Stimulated activated CD4-positive, alpha-beta T cell treated with anti-CD3 and anti-CD28 coated beads, Interleukin-4, amount 100 ng/mL, for 4 hours (primary cell): ENCODE data around the gene DCAF11.
"Not testable (repeated sequence)": the region's sequence is repeated elsewhere in the genome, so short reads cannot be mapped to it uniquely, and the experiment has no call there.

Experiments used
- DNase-seq, 2 experiments: peaks; one replicate each; pipeline ENCODE4 v3.0.0-alpha.2; 2020

The DCAF11 gene

DNA sequence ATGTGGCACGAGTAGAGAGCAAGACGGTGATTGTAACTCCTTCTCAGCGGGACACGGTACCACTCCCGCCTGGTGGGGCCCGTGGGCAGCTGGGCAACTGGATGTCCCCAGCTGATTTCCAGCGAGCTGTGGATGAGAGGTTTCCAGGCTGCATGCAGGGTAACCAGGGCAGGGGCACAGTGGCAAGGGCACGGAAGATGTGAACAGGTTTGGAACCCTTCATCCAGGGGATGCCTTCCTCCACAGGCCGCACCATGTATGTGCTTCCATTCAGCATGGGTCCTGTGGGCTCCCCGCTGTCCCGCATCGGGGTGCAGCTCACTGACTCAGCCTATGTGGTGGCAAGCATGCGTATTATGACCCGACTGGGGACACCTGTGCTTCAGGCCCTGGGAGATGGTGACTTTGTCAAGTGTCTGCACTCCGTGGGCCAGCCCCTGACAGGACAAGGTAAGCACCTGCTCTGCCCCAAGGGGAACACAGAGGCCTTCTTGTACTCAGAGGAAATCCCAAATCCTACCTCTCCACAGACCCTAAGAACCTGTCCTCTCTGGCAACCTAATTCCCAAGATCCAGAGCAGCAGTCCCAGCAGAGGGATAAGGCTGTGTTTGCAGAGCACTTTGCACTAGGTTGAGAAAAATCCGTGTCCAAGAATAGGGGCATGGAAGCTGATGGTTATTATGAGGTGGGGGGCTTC is 16.2 kb upstream of the DCAF11 start:
- DNase-seq = no peak

GRCh38 chr14:24098927-24099813 is 15.4 kb upstream of the DCAF11 start:
- DNase-seq = no peak

DNA sequence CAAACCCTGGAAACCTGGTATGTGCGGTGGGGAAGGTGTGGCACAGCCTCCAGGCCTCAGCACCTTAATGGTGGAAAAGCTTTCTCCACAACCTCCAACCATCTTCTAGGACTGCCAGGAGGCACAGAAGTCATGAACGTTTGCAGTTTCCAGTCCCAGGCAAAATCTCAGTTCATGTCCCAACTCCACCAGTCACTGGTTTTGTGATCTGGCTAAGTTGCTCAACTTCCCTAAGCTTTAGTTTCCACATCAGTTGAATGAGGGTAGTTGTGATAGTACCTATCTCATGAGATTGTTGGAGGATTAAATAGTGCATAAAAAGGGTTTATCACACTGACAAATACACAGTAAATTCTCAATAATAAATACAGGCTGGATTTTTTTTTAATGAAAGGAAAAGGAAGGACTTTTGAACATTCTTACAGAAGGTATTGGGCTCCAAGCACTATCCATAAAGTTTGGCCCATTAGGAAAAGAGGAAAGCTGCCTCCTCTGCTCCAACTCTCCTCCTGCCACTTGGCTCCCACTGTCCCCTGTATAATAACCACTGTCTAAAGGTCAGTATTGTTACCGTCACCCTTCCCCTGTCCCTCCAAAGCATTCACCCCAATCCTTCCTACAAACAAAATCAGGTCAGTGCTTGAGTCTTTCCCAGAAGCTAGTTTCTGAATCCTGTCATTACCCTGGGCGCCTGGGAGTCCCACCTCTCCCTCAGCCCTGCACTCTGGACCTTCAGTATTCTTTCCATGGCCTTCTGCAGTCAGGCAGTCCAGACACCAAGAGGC is 14.2 kb upstream of the DCAF11 start:
- DNase-seq = no peak

DNA sequence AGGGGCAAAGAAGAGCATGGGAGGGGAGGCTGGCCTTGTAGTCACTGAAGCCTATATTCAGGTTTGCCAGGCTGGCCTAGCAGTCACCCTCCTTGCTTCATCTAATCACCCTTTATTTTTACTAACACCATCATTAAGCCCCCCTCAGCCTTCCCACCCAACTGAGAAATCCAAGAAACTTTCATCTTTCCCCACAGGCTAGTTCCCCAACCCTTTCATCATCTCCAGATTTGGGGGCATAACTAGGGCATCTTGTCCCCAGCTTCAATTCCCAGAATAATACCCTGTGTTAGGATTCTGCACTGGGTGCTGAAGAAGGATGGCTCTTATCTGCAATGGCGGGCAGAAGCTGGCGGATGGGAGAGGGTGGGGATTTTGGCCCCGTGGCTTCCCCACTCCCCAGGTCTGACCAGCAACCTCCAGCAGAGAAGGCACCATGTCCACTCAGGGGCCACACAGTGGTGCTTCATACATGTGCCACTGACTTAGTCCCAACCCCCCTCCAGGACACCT is 13.5 kb upstream of the DCAF11 start:
- DNase-seq = no peak

DNA sequence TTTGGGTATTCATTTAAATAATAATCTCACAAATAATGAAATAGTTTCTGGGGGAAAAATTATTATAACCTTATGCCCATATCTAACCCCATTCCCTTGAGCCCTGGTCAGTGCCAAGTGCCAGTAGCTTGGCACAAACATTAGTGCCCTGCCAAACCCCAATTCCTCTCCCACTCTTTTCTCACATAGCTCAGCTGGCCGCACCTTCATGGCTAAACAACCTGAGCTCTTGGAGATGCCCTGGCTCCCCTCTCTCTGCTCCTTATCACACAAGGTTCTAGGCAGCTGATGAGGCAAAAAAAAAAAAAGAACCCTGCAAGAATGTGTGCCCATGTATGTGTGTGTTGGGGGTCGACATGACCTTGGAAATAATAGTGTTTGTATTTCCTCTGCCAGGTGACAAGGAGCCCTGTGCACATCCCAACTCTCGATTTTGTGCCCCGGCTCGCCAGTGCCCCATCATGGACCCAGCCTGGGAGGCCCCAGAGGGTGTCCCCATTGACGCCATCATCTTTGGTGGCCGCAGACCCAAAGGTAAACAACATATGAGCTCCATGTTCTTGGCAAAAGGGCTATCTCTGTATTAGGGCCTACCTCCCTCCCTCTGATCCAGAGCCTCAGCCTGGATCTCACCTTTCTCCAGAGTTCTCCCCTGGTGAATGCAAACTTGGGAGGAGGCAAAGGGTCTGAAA is 12.1 kb upstream of the DCAF11 start:
- DNase-seq = no peak

DNA sequence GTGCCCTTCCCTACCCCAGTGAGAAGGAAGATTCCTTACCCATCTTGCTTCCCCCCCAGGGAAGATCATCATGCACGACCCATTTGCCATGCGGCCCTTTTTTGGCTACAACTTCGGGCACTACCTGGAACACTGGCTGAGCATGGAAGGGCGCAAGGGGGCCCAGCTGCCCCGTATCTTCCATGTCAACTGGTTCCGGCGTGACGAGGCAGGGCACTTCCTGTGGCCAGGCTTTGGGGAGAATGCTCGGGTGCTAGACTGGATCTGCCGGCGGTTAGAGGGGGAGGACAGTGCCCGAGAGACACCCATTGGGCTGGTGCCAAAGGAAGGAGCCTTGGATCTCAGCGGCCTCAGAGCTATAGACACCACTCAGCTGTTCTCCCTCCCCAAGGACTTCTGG is 11.1 kb upstream of the DCAF11 start:
- no peak for DNase-seq

GRCh38 chr14:24105609-24106239 is 8.9 kb upstream of the DCAF11 start:
- DNase-seq = not testable (repeated sequence)

DNA sequence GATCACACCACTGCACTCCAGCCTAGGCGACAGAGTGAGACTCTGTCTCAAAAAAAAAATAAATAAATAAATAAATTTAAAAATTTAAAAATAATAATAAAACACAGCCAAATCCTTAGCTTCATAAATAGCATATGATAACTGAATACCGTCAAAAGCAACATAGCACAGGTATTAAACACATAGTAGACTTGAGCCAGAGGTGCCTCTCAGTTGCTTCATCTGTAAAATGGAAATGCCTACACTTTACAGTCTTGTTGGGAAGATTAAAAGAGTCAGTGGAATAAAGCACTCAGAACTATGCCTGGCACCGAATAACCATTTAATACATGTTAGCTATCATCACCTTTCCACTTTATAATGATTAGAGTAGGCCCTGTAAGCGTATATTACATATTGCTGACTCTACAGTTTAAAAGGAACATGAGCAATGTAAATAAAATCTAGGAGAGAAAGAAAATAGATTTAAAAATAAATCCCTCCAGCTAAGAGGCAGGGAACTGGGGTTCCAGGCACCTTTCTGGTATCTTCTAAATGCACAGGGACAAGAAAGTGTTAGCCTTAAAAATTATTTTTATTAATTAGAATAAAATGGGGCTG is 7.8 kb upstream of the DCAF11 start:
- DNase-seq = no peak

DNA sequence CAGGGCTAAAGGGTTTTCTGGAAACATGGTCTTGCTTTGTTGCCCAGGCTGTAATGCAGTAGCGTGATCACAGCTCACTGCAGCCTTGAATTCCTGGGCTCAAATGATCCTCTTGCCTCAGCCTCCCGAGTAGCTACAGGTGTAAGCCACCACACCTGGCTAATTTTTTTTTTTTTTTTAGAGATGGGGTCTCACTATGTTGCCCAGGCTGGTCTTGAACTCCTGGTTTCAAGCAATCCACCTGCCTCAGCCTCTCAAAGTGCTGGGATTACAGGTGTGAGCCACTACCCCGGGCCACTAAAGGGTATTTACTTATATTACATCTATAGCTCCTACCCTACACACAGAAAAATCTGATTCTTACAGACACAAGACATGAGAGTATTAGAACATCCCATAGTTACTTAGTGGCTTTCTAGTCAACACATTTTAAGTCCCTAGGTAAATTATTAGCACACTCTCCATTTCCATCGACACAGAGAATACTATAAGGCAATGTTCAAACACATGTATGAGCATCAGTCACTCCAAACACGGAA is 6.2 kb upstream of the DCAF11 start:
- DNase-seq = no peak

GRCh38 chr14:24110060-24110459 is 4.5 kb upstream of the DCAF11 start:
- DNase-seq = no peak

DNA sequence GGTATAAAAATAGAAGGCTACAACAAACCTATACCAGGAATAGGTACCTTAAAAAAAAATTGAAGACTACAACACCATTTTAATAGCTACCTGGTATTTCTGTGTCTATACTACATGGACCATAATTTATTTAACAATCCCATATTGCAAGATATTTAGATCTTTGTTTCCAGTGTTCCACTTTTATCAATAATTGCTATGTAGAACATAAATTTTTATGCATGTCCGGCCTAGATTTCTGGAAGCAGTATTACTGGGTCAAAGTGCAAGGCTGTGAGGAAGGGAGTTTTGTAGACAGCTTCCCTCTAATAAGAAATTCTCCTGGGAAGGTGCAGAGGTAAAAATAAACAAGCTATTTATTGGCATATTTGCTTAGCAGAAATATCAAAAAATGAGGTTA is 4.1 kb upstream of the DCAF11 start:
- no peak for DNase-seq

GRCh38 chr14:24113379-24113800 is 1.2 kb upstream of the DCAF11 start:
- DNase-seq = no peak

DNA sequence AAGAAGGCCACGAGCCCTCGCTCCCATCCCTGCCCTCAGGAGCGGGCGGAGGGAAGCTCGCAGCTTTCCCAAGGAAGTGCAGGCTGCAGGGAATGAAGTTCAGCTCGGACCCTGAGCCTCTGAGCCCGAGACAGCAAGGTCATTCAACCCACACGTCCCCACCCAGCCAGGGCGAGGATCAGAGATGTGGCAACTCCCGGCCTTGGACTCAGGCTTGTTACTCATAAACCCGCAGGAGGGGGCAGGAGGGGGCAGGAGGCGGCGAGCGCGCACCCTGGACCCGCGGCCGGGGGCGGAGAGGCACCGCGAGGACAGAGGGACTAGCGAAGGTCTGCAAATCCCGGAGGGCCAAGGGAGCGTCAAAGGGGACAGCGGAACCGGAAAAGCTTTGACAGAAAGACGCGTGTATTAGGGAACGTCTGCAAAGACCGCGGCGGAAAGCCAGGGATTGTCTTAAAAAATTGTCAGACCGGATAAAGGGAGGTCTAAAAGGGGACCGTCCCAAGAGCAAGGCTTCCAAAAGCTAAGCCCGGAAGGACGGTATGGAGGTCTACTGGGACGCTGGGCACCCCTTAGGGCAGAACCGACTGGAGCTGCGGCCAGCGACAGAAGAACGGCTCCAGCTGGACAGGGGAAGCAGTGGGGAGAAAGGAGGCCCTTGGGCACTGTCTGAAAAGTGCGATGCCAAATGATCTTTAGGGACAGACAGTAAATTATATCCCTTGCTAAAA is 611 bp upstream of the DCAF11 start:
- DNase-seq = peak; percentile 61 to 64

- DNase-seq = no peak
Measured at GRCh38 chr14:24115422-24116127, 998 bp downstream of the DCAF11 start.

DNA sequence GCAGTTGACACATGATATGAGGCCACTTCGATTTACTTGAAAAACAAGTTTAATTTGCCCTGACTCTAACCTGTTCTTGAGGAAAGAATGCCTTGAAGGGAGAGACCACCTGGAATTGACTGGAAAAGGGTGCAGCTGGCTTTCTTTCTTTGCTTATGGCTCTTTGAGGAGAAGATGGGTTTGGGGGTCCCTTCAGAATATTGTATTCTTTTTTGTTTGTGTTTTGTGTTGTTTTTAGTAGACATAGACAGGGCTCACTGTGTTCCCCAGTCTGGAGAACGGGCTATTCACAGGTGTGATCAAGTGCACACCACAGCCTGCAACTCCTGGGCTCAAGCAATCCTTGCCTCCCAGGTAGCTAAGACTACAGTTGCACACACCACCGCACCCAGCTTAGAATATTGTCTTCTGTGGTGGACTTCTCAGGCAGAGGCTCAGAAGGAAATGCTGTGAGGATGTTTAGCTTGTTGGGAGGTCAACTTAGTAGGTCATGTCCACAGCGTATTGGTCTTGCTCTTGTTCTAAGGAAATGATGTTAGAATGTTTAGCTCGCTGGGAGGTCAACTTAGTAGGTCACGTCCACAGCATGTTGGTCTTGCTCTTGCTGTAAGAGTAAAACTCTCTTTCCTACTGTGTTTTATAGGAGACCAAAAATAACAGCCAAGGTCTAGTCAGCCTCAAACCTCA is 1.7 kb downstream of the DCAF11 start:
- DNase-seq = no peak

DNA sequence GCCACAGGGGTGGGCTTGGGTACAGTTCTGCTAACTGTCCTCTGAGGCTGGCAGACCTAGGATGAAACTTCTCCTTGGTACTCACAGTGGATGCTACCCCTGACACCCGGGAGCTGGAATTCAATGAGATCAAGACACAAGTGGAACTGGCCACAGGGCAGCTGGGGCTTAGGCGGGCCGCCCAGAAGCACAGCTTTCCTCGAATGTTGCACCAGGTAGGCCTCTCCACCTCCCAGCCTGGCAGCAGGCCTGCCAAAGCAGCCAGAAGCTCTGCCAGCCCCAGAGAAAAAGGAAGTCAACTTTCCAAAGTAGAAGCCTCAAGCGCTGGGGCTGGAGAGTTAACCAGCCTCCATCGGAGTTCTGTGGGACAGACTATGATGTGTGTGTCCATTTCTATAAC is 2.6 kb downstream of the DCAF11 start:
- no peak for DNase-seq

DNA sequence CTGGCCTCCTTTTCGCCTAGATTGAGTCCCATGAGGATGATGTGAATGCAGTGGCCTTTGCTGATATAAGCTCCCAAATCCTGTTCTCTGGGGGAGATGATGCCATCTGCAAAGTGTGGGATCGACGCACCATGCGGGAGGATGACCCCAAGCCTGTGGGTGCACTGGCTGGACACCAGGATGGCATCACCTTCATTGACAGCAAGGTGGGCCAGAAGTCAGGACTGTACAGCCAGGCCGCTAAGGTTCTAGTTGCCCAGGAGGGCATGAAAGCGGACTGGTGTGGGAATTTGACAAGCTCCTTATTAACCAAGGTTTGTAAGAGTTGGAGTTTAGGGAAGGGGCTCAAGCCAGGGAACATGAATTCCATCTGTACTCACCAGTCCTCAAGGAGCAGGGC is 5.1 kb downstream of the DCAF11 start:
- no peak for DNase-seq

DNA sequence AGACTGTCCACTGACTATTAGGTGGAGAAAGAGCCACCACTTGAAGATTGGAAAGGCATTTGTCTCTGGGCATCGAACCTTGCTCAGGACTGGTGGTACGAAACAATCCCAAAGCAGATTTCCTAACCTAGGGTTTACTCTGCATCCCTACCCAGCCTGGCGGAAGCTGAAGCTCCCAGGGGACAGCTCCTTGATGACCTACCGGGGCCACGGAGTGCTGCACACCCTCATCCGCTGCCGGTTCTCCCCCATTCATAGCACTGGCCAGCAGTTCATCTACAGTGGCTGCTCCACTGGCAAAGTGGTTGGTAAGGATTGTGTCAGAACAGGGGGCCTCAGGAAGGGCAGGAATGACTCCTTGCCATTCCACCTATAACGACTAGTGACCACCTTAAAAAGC is 6.6 kb downstream of the DCAF11 start:
- DNase-seq = no peak

DNA sequence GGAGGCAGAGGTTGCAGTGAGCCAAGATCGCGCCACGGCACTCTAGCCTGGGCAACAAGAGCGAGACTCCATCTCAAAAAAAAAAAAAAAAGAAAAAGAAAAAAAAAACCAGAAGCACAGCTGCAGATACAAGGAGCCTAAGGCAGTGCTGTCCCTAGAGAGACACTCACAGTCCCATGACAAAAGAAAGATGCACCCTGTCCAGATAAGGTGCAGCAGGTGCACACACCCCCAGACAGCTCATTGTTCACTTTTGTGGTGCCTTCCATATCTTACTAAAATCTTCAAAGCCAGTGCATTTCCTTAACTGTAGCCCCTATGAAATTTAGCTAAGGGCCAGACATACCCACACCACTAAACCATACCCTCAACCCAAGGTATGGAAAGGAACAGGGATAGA is 7.8 kb downstream of the DCAF11 start:
- DNase-seq = no peak
